H9 (cell line): ENCODE results near the gene EFCAB14. TPM values are rescaled to one million over a fixed set of nuclear protein-coding genes. Genes with fewer than 3 reads are reported as not detected.

ENCODE experiments used
- DNase-seq: peaks from one replicate; pipeline ENCODE4 v3.0.0-alpha.2; 2017
- H2AFZ ChIP-seq: one replicate; pipeline ENCODE4 v1.6.1; 2013; ENCODE audit warnings: mild to moderate bottlenecking, low read length, control low read depth, moderate library complexity
- H2AK5ac ChIP-seq: 2 replicates; pipeline ENCODE4 v1.6.1; 2013; ENCODE audit warnings: low read length, control low read depth, mixed read lengths; ENCODE audit not compliant: insufficient read length
- H2BK120ac ChIP-seq: one replicate; pipeline ENCODE4 v1.6.1; 2013; ENCODE audit warnings: low read depth, mild to moderate bottlenecking, low read length, control low read depth, inconsistent platforms; ENCODE audit not compliant: poor library complexity, severe bottlenecking
- H2BK12ac ChIP-seq: 2 replicates; pipeline ENCODE4 v1.6.1; 2013; ENCODE audit warnings: low read length, control low read depth, mixed read lengths, low read depth; ENCODE audit not compliant: insufficient read length
- H2BK15ac ChIP-seq: 2 replicates; pipeline ENCODE4 v1.6.1; 2013; ENCODE audit warnings: low read depth, low read length, control low read depth
- H2BK20ac ChIP-seq: one replicate; pipeline ENCODE4 v1.6.1; 2013; ENCODE audit warnings: low read depth, mild to moderate bottlenecking, low read length, control low read depth, inconsistent platforms; ENCODE audit not compliant: poor library complexity, severe bottlenecking
- H2BK5ac ChIP-seq: 2 replicates; pipeline ENCODE4 v1.6.1; 2013; ENCODE audit warnings: low read length, control low read depth, mixed read lengths; ENCODE audit not compliant: insufficient read length
- H3K14ac ChIP-seq: 2 replicates; pipeline ENCODE4 v1.6.1; 2013; ENCODE audit warnings: low read length, control low read depth; ENCODE audit not compliant: insufficient read depth
- H3K18ac ChIP-seq: 2 replicates; pipeline ENCODE4 v1.6.1; 2013; ENCODE audit warnings: low read depth, mild to moderate bottlenecking, mixed read lengths, low read length, control low read depth; ENCODE audit not compliant: insufficient read length
- H3K23ac ChIP-seq: 2 replicates; pipeline ENCODE4 v1.6.1; 2013; ENCODE audit warnings: low read length, control low read depth, mixed read lengths, low read depth; ENCODE audit not compliant: insufficient read length
- H3K23me2 ChIP-seq: 2 replicates; pipeline ENCODE4 v1.6.1; 2013; ENCODE audit warnings: low read depth, mild to moderate bottlenecking, mixed read lengths, low read length, control low read depth; ENCODE audit not compliant: insufficient read length, poor library complexity, severe bottlenecking
- H3K27ac ChIP-seq: 2 replicates; pipeline ENCODE4 v1.5.1; 2013; ENCODE audit warnings: low read length, control low read depth, mixed read lengths, low read depth; ENCODE audit not compliant: insufficient read length
- H3K27me3 ChIP-seq: 2 replicates; pipeline ENCODE4 v1.6.1; 2013; ENCODE audit warnings: low read length, control low read depth, inconsistent platforms; ENCODE audit not compliant: insufficient read depth
- H3K4ac ChIP-seq: 2 replicates; pipeline ENCODE4 v1.6.1; 2013; ENCODE audit warnings: low read depth, mild to moderate bottlenecking, control low read depth, inconsistent platforms, low read length, moderate library complexity
- H3K4me1 ChIP-seq: 2 replicates; pipeline ENCODE4 v1.6.1; 2013; ENCODE audit warnings: low read length, control low read depth, inconsistent platforms; ENCODE audit not compliant: insufficient read depth
- H3K4me2 ChIP-seq: 2 replicates; pipeline ENCODE4 v1.6.1; 2013; ENCODE audit warnings: low read length, control low read depth, mixed read lengths; ENCODE audit not compliant: insufficient read length, insufficient read depth
- H3K56ac ChIP-seq: 2 replicates; pipeline ENCODE4 v1.6.1; 2013; ENCODE audit warnings: low read depth, mild to moderate bottlenecking, mixed read lengths, low read length, control low read depth; ENCODE audit not compliant: insufficient read length
- H3K79me1 ChIP-seq: 2 replicates; pipeline ENCODE4 v1.6.1; 2013; ENCODE audit warnings: low read depth, mild to moderate bottlenecking, moderate library complexity, low read length, control low read depth, inconsistent platforms; ENCODE audit not compliant: insufficient read depth, poor library complexity, severe bottlenecking
- H3K79me2 ChIP-seq: 2 replicates; pipeline ENCODE4 v1.6.1; 2013; ENCODE audit warnings: low read length, control low read depth, inconsistent platforms; ENCODE audit not compliant: insufficient read depth
- H3K9ac ChIP-seq: 2 replicates; pipeline ENCODE4 v1.6.1; 2013; ENCODE audit warnings: low read length, control low read depth, mixed read lengths; ENCODE audit not compliant: insufficient read length; ENCODE audit errors: extremely low read depth
- H3K9me3 ChIP-seq: one replicate; pipeline ENCODE4 v1.6.1; 2013; ENCODE audit warnings: low read depth, low read length, inconsistent platforms; ENCODE audit not compliant: control insufficient read depth
- H3T11ph ChIP-seq: one replicate; pipeline ENCODE4 v1.6.1; 2013; ENCODE audit warnings: mild to moderate bottlenecking, low read length, control low read depth, inconsistent platforms
- H4K20me1 ChIP-seq: one replicate; pipeline ENCODE4 v1.6.1; 2013; ENCODE audit not compliant: control insufficient read depth, insufficient read length, insufficient read depth
- H4K5ac ChIP-seq: 2 replicates; pipeline ENCODE4 v1.6.1; 2013; ENCODE audit warnings: low read depth, mild to moderate bottlenecking, mixed read lengths, low read length, control low read depth; ENCODE audit not compliant: insufficient read length
- H4K8ac ChIP-seq: replicated peaks from 2 replicates; pipeline ENCODE4 v1.6.1; 2013; ENCODE audit warnings: low read length, control low read depth, mixed read lengths, low read depth; ENCODE audit not compliant: insufficient read length
- H4K91ac ChIP-seq: 2 replicates; pipeline ENCODE4 v1.6.1; 2013; ENCODE audit warnings: low read depth, mild to moderate bottlenecking, moderate library complexity, mixed read lengths, low read length, control low read depth; ENCODE audit not compliant: insufficient read length
- H3K27ac Mint-ChIP-seq, 3 experiments: 2 replicates in 2 of 3; 3 replicates in 1 of 3; pipeline ENCODE4 v1.8.0; 2020 to 2021; ENCODE audit warnings: mixed read lengths in 3 of 3, mild to moderate bottlenecking in 1 of 3, moderate library complexity in 1 of 3
- H3K27me3 Mint-ChIP-seq: 2 replicates; pipeline ENCODE4 v1.8.0; 2021; ENCODE audit warnings: low read depth, mild to moderate bottlenecking, moderate library complexity, mixed read lengths
- H3K36me3 Mint-ChIP-seq, 3 experiments: 2 replicates in 2 of 3; 3 replicates in 1 of 3; pipeline ENCODE4 v1.8.0; 2020 to 2021; ENCODE audit warnings: low read depth in 3 of 3, mixed read lengths in 3 of 3; ENCODE audit not compliant: insufficient read depth in 1 of 3
- H3K4me1 Mint-ChIP-seq, 2 experiments: 2 replicates each; pipeline ENCODE4 v1.8.0; 2020; ENCODE audit warnings: mixed read lengths in 2 of 2
- H3K4me3 Mint-ChIP-seq, 2 experiments: 2 replicates in 1 of 2; 3 replicates in 1 of 2; pipeline ENCODE4 v1.8.0; 2020 to 2021; ENCODE audit warnings: mild to moderate bottlenecking in 2 of 2, mixed read lengths in 2 of 2, moderate library complexity in 1 of 2
- H3K9me3 Mint-ChIP-seq, 2 experiments: 2 replicates in 1 of 2; 3 replicates in 1 of 2; pipeline ENCODE4 v1.8.0; 2020; ENCODE audit warnings: mild to moderate bottlenecking in 2 of 2, mixed read lengths in 2 of 2, moderate library complexity in 1 of 2
- WGBS: extraction: QIAGEN DNeasy Blood & Tissue Kit; methylation state at CpG from one replicate; pipeline ENCODE4 v1.1.7; 2013; ENCODE audit warnings: missing lambda C conversion rate, low lambda C conversion rate, mixed read lengths; ENCODE audit not compliant: insufficient read length; ENCODE audit errors: extremely low coverage; 5-methylcytosine and 5-hydroxymethylcytosine counted together
- total RNA-seq: library from RNA; stranded (reverse); gene quantifications from 2 replicates; pipeline ENCODE4 v1.2.1, GENCODE V29; 2021
- TF ChIP-seq, protein P1 (sequence below): fragments of 200-600 bp; sonication (generic); conservative IDR thresholded peaks from 3 replicates; pipeline ENCODE4 v1.8.0; 2021; ENCODE audit warnings: antibody characterized with exemption, mild to moderate bottlenecking

Gene EFCAB14
- total RNA-seq, 1 experiment from 2014 or later, result 42.2 TPM

DNA sequence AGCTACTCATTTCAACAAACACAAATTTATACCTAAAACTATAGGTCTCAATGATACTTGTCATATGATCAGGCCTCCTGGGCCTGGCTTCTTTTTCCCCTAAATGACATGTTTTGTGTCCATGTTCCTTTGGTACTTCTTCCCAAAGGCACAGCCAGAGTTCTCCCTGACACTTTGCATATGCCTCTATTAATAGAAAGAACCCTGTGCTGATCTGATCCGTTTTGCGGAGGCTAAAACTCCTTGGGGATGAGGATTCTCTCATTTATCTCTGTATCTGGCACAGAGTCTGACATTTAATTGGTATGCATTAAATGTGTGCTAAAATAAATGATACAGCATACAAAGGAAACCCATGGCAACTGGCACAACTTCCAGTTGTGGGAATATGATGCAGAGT lies 62.3 kb downstream of the EFCAB14 start:
- Mint-ChIP-seq H3K9me3 (no peaks in the 10 kb centered on the region), H3K4me1 (no peaks in the 10 kb centered on the region), H3K27me3 (no peaks in the 10 kb centered on the region), H3K27ac (no peak overlapping the region), H3K36me3 (peaks cover 18 to 55% (median 43%) of the 10 kb centered on the region in 3 experiments; a peak in 6 of 7 replicates), H3K4me3 (no peak overlapping the region)
- Histone ChIP-seq H3K23ac (no peak overlapping the region), H3K79me1 (no peaks in the 10 kb centered on the region), H3K79me2 (no peaks in the 10 kb centered on the region), H3K27me3 (no peaks in the 10 kb centered on the region), H2AFZ (no peak overlapping the region), H3K4me1 (no peaks in the 10 kb centered on the region), H3K56ac (no peak overlapping the region), H3K4me2 (no peak overlapping the region), H3T11ph (no peak overlapping the region), H2BK12ac (no peak overlapping the region), H2AK5ac (no peak overlapping the region), H4K20me1 (no peaks in the 10 kb centered on the region), H3K18ac (no peak overlapping the region), H3K9ac (no peak overlapping the region), H4K91ac (no peak overlapping the region), H3K23me2 (no peaks in the 10 kb centered on the region), H4K5ac (no peak overlapping the region), H2BK5ac (no peak overlapping the region), H2BK120ac (no peak overlapping the region), H3K14ac (no peak overlapping the region), H3K27ac (no peak overlapping the region), H2BK20ac (no peak overlapping the region), H4K8ac (no peak overlapping the region), H2BK15ac (no peak overlapping the region), H3K9me3 (no peaks in the 10 kb centered on the region), H3K4ac (no peak overlapping the region)
- TF ChIP-seq, protein P1, sequence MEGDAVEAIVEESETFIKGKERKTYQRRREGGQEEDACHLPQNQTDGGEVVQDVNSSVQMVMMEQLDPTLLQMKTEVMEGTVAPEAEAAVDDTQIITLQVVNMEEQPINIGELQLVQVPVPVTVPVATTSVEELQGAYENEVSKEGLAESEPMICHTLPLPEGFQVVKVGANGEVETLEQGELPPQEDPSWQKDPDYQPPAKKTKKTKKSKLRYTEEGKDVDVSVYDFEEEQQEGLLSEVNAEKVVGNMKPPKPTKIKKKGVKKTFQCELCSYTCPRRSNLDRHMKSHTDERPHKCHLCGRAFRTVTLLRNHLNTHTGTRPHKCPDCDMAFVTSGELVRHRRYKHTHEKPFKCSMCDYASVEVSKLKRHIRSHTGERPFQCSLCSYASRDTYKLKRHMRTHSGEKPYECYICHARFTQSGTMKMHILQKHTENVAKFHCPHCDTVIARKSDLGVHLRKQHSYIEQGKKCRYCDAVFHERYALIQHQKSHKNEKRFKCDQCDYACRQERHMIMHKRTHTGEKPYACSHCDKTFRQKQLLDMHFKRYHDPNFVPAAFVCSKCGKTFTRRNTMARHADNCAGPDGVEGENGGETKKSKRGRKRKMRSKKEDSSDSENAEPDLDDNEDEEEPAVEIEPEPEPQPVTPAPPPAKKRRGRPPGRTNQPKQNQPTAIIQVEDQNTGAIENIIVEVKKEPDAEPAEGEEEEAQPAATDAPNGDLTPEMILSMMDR, result no peak
- DNase-seq, result no peak
- WGBS, result no CpG with 5 or more reads among the region's 2 CpGs
